H9 (cell line): ENCODE results near the gene SLC9A7. TPM values are rescaled to one million over a fixed set of nuclear protein-coding genes. Genes with fewer than 3 reads are reported as not detected.

ENCODE experiments used
- DNase-seq: peaks from one replicate; pipeline ENCODE4 v3.0.0-alpha.2; 2017
- H2AFZ ChIP-seq: one replicate; pipeline ENCODE4 v1.6.1; 2013; ENCODE audit warnings: mild to moderate bottlenecking, low read length, control low read depth, moderate library complexity
- H2AK5ac ChIP-seq: 2 replicates; pipeline ENCODE4 v1.6.1; 2013; ENCODE audit warnings: low read length, control low read depth, mixed read lengths; ENCODE audit not compliant: insufficient read length
- H2BK120ac ChIP-seq: one replicate; pipeline ENCODE4 v1.6.1; 2013; ENCODE audit warnings: low read depth, mild to moderate bottlenecking, low read length, control low read depth, inconsistent platforms; ENCODE audit not compliant: poor library complexity, severe bottlenecking
- H2BK12ac ChIP-seq: 2 replicates; pipeline ENCODE4 v1.6.1; 2013; ENCODE audit warnings: low read length, control low read depth, mixed read lengths, low read depth; ENCODE audit not compliant: insufficient read length
- H2BK15ac ChIP-seq: 2 replicates; pipeline ENCODE4 v1.6.1; 2013; ENCODE audit warnings: low read depth, low read length, control low read depth
- H2BK20ac ChIP-seq: one replicate; pipeline ENCODE4 v1.6.1; 2013; ENCODE audit warnings: low read depth, mild to moderate bottlenecking, low read length, control low read depth, inconsistent platforms; ENCODE audit not compliant: poor library complexity, severe bottlenecking
- H2BK5ac ChIP-seq: 2 replicates; pipeline ENCODE4 v1.6.1; 2013; ENCODE audit warnings: low read length, control low read depth, mixed read lengths; ENCODE audit not compliant: insufficient read length
- H3K14ac ChIP-seq: 2 replicates; pipeline ENCODE4 v1.6.1; 2013; ENCODE audit warnings: low read length, control low read depth; ENCODE audit not compliant: insufficient read depth
- H3K18ac ChIP-seq: 2 replicates; pipeline ENCODE4 v1.6.1; 2013; ENCODE audit warnings: low read depth, mild to moderate bottlenecking, mixed read lengths, low read length, control low read depth; ENCODE audit not compliant: insufficient read length
- H3K23ac ChIP-seq: 2 replicates; pipeline ENCODE4 v1.6.1; 2013; ENCODE audit warnings: low read length, control low read depth, mixed read lengths, low read depth; ENCODE audit not compliant: insufficient read length
- H3K23me2 ChIP-seq: 2 replicates; pipeline ENCODE4 v1.6.1; 2013; ENCODE audit warnings: low read depth, mild to moderate bottlenecking, mixed read lengths, low read length, control low read depth; ENCODE audit not compliant: insufficient read length, poor library complexity, severe bottlenecking
- H3K27ac ChIP-seq: 2 replicates; pipeline ENCODE4 v1.5.1; 2013; ENCODE audit warnings: low read length, control low read depth, mixed read lengths, low read depth; ENCODE audit not compliant: insufficient read length
- H3K27me3 ChIP-seq: 2 replicates; pipeline ENCODE4 v1.6.1; 2013; ENCODE audit warnings: low read length, control low read depth, inconsistent platforms; ENCODE audit not compliant: insufficient read depth
- H3K4ac ChIP-seq: 2 replicates; pipeline ENCODE4 v1.6.1; 2013; ENCODE audit warnings: low read depth, mild to moderate bottlenecking, control low read depth, inconsistent platforms, low read length, moderate library complexity
- H3K4me1 ChIP-seq: 2 replicates; pipeline ENCODE4 v1.6.1; 2013; ENCODE audit warnings: low read length, control low read depth, inconsistent platforms; ENCODE audit not compliant: insufficient read depth
- H3K4me2 ChIP-seq: 2 replicates; pipeline ENCODE4 v1.6.1; 2013; ENCODE audit warnings: low read length, control low read depth, mixed read lengths; ENCODE audit not compliant: insufficient read length, insufficient read depth
- H3K56ac ChIP-seq: 2 replicates; pipeline ENCODE4 v1.6.1; 2013; ENCODE audit warnings: low read depth, mild to moderate bottlenecking, mixed read lengths, low read length, control low read depth; ENCODE audit not compliant: insufficient read length
- H3K79me1 ChIP-seq: 2 replicates; pipeline ENCODE4 v1.6.1; 2013; ENCODE audit warnings: low read depth, mild to moderate bottlenecking, moderate library complexity, low read length, control low read depth, inconsistent platforms; ENCODE audit not compliant: insufficient read depth, poor library complexity, severe bottlenecking
- H3K79me2 ChIP-seq: 2 replicates; pipeline ENCODE4 v1.6.1; 2013; ENCODE audit warnings: low read length, control low read depth, inconsistent platforms; ENCODE audit not compliant: insufficient read depth
- H3K9ac ChIP-seq: 2 replicates; pipeline ENCODE4 v1.6.1; 2013; ENCODE audit warnings: low read length, control low read depth, mixed read lengths; ENCODE audit not compliant: insufficient read length; ENCODE audit errors: extremely low read depth
- H3K9me3 ChIP-seq: one replicate; pipeline ENCODE4 v1.6.1; 2013; ENCODE audit warnings: low read depth, low read length, inconsistent platforms; ENCODE audit not compliant: control insufficient read depth
- H3T11ph ChIP-seq: one replicate; pipeline ENCODE4 v1.6.1; 2013; ENCODE audit warnings: mild to moderate bottlenecking, low read length, control low read depth, inconsistent platforms
- H4K20me1 ChIP-seq: one replicate; pipeline ENCODE4 v1.6.1; 2013; ENCODE audit not compliant: control insufficient read depth, insufficient read length, insufficient read depth
- H4K5ac ChIP-seq: 2 replicates; pipeline ENCODE4 v1.6.1; 2013; ENCODE audit warnings: low read depth, mild to moderate bottlenecking, mixed read lengths, low read length, control low read depth; ENCODE audit not compliant: insufficient read length
- H4K8ac ChIP-seq: replicated peaks from 2 replicates; pipeline ENCODE4 v1.6.1; 2013; ENCODE audit warnings: low read length, control low read depth, mixed read lengths, low read depth; ENCODE audit not compliant: insufficient read length
- H4K91ac ChIP-seq: 2 replicates; pipeline ENCODE4 v1.6.1; 2013; ENCODE audit warnings: low read depth, mild to moderate bottlenecking, moderate library complexity, mixed read lengths, low read length, control low read depth; ENCODE audit not compliant: insufficient read length
- H3K27ac Mint-ChIP-seq, 3 experiments: 2 replicates in 2 of 3; 3 replicates in 1 of 3; pipeline ENCODE4 v1.8.0; 2020 to 2021; ENCODE audit warnings: mixed read lengths in 3 of 3, mild to moderate bottlenecking in 1 of 3, moderate library complexity in 1 of 3
- H3K27me3 Mint-ChIP-seq: 2 replicates; pipeline ENCODE4 v1.8.0; 2021; ENCODE audit warnings: low read depth, mild to moderate bottlenecking, moderate library complexity, mixed read lengths
- H3K36me3 Mint-ChIP-seq, 3 experiments: 2 replicates in 2 of 3; 3 replicates in 1 of 3; pipeline ENCODE4 v1.8.0; 2020 to 2021; ENCODE audit warnings: low read depth in 3 of 3, mixed read lengths in 3 of 3; ENCODE audit not compliant: insufficient read depth in 1 of 3
- H3K4me1 Mint-ChIP-seq, 2 experiments: 2 replicates each; pipeline ENCODE4 v1.8.0; 2020; ENCODE audit warnings: mixed read lengths in 2 of 2
- H3K4me3 Mint-ChIP-seq, 2 experiments: 2 replicates in 1 of 2; 3 replicates in 1 of 2; pipeline ENCODE4 v1.8.0; 2020 to 2021; ENCODE audit warnings: mild to moderate bottlenecking in 2 of 2, mixed read lengths in 2 of 2, moderate library complexity in 1 of 2
- H3K9me3 Mint-ChIP-seq, 2 experiments: 2 replicates in 1 of 2; 3 replicates in 1 of 2; pipeline ENCODE4 v1.8.0; 2020; ENCODE audit warnings: mild to moderate bottlenecking in 2 of 2, mixed read lengths in 2 of 2, moderate library complexity in 1 of 2
- WGBS: extraction: QIAGEN DNeasy Blood & Tissue Kit; methylation state at CpG from one replicate; pipeline ENCODE4 v1.1.7; 2013; ENCODE audit warnings: missing lambda C conversion rate, low lambda C conversion rate, mixed read lengths; ENCODE audit not compliant: insufficient read length; ENCODE audit errors: extremely low coverage; 5-methylcytosine and 5-hydroxymethylcytosine counted together
- total RNA-seq: library from RNA; stranded (reverse); gene quantifications from 2 replicates; pipeline ENCODE4 v1.2.1, GENCODE V29; 2021
- TF ChIP-seq, protein P1 (sequence below): fragments of 200-600 bp; sonication (generic); conservative IDR thresholded peaks from 3 replicates; pipeline ENCODE4 v1.8.0; 2021; ENCODE audit warnings: antibody characterized with exemption, mild to moderate bottlenecking

The SLC9A7 gene
- total RNA-seq, 1 experiment from 2014 or later: 5.9 TPM

DNA sequence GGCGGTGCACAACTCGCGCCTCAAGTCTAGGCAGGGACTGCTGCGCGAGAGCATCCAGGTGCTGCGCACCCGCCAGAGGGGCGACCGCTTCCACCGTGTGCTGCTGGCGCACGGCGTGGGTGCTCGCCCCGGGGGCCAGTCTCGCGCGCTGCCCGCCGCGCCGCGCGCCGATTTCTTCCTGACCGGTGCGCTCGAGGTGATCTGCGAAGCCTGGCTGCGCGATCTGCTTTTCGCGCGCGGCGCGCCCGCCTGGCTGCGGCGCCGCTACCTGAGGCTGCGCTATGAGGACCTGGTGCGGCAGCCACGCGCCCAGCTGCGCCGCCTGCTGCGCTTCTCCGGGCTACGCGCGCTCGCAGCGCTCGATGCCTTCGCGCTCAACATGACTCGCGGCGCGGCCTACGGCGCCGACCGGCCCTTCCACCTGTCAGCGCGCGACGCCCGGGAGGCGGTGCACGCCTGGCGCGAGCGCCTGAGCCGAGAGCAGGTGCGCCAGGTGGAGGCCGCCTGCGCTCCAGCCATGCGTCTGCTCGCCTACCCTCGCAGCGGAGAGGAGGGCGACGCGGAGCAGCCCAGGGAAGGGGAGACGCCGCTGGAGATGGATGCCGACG is 184.0 kb downstream of the SLC9A7 start:
- H3K14ac ChIP-seq: no peak overlapping the region
- peaks cover 16 to 42% (median 22%) of the 10 kb centered on the region in 3 experiments; a peak in 6 of 7 replicates for H3K36me3 Mint-ChIP-seq
- no peaks in the 10 kb centered on the region for H4K20me1 ChIP-seq
- no peak overlapping the region for H4K8ac ChIP-seq
- no peak overlapping the region for H2AFZ ChIP-seq
- no peak overlapping the region for H2BK12ac ChIP-seq
- no peak overlapping the region for H3T11ph ChIP-seq
- peak overlapping the region; percentile 75 to 93 for H3K4me3 Mint-ChIP-seq
- H3K79me1 ChIP-seq: no peaks in the 10 kb centered on the region
- H3K27me3 ChIP-seq: no peaks in the 10 kb centered on the region; the same call in 1 of the 2 replicates
- H2BK15ac ChIP-seq: no peak overlapping the region
- no peak overlapping the region for H2AK5ac ChIP-seq
- H3K4ac ChIP-seq: no peak overlapping the region
- no CpG with 5 or more reads among the region's 90 CpGs for WGBS
- peaks cover 6% of the 10 kb centered on the region for H3K27me3 Mint-ChIP-seq
- H3K4me1 ChIP-seq: no peaks in the 10 kb centered on the region; the same call in 1 of the 2 replicates
- H3K79me2 ChIP-seq: peaks cover 16% of the 10 kb centered on the region; the same call in 1 of the 2 replicates
- peak overlapping the region; percentile 71 for H3K4me2 ChIP-seq
- H3K9me3 ChIP-seq: peaks cover 5% of the 10 kb centered on the region
- peaks cover 5% of the 10 kb centered on the region for H3K23me2 ChIP-seq
- H4K91ac ChIP-seq: no peak overlapping the region
- no peak overlapping the region for H2BK120ac ChIP-seq
- peak; percentile 41 for DNase-seq
- H3K9me3 Mint-ChIP-seq: peaks cover 65 to 72% of the 10 kb centered on the region in 2 experiments
- H3K56ac ChIP-seq: no peak overlapping the region
- no peak overlapping the region for H3K23ac ChIP-seq
- H3K9ac ChIP-seq: peak overlapping the region; percentile 6
- H3K27ac ChIP-seq: no peak overlapping the region
- peak overlapping the region; percentile 7 for H3K18ac ChIP-seq
- no peak overlapping the region for H2BK5ac ChIP-seq
- H2BK20ac ChIP-seq: no peak overlapping the region
- TF ChIP-seq, protein P1, sequence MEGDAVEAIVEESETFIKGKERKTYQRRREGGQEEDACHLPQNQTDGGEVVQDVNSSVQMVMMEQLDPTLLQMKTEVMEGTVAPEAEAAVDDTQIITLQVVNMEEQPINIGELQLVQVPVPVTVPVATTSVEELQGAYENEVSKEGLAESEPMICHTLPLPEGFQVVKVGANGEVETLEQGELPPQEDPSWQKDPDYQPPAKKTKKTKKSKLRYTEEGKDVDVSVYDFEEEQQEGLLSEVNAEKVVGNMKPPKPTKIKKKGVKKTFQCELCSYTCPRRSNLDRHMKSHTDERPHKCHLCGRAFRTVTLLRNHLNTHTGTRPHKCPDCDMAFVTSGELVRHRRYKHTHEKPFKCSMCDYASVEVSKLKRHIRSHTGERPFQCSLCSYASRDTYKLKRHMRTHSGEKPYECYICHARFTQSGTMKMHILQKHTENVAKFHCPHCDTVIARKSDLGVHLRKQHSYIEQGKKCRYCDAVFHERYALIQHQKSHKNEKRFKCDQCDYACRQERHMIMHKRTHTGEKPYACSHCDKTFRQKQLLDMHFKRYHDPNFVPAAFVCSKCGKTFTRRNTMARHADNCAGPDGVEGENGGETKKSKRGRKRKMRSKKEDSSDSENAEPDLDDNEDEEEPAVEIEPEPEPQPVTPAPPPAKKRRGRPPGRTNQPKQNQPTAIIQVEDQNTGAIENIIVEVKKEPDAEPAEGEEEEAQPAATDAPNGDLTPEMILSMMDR: no peak
- H3K27ac Mint-ChIP-seq: no peak overlapping the region
- no peak overlapping the region for H4K5ac ChIP-seq
- H3K4me1 Mint-ChIP-seq: peaks cover 12 to 21% of the 10 kb centered on the region in 2 experiments
